ENCODE data around the gene KLRC1. TPM values are rescaled to one million over a fixed set of nuclear protein-coding genes. Genes with fewer than 3 reads are reported as not detected.

KLRC1 gene
- total RNA-seq (2021) (not detected in 3 replicates), Bru-seq, nascent RNA (not detected)
- long read RNA-seq, experiment 1: 0 reads
- long read RNA-seq, experiment 2: 0 reads
- long read RNA-seq, experiment 3: 0 reads

- ATAC-seq (no peak), DNase-seq (ENCODE audit: low spot score) (no peak)
- H3K4me1 Mint-ChIP-seq: peaks cover 16% of the 10 kb centered on the region
- no peak within 1 kb of the TSS for H3K4me3 Mint-ChIP-seq
- ChIA-PET POLR2A (no interaction called here), CTCF (no interaction called here)
- peaks cover 25% of the 10 kb centered on the region for H3K36me3 Mint-ChIP-seq
- no peak within 1 kb of the TSS for H3K27ac Mint-ChIP-seq
- no peaks in the 10 kb centered on the region for H3K27me3 Mint-ChIP-seq (ENCODE audit: low read depth)
- H3K9me3 Mint-ChIP-seq: peaks cover 29% of the 10 kb centered on the region
- no peak for TF ChIP-seq MXD4 (CRISPR knock-in tag; IDR thresholded peaks at IDR 0.05; ENCODE audit: borderline replicate concordance)
- no peak for TF ChIP-seq ELF4 (CRISPR knock-in tag; IDR thresholded peaks at IDR 0.05; ENCODE audit: low read depth)
- no peak for TF ChIP-seq JAZF1 (CRISPR knock-in tag; IDR thresholded peaks at IDR 0.05)
- TF ChIP-seq FOXP4 (CRISPR knock-in tag; IDR thresholded peaks at IDR 0.05): no peak
- no peak for TF ChIP-seq ATF2 (CRISPR knock-in tag; IDR thresholded peaks at IDR 0.05; ENCODE audit: borderline replicate concordance, low read depth)
- TF ChIP-seq KAT7 (CRISPR knock-in tag; IDR thresholded peaks at IDR 0.05; ENCODE audit: borderline replicate concordance): no peak
- no peak for TF ChIP-seq CBFB (CRISPR knock-in tag; IDR thresholded peaks at IDR 0.05; ENCODE audit: low read depth)
- no peak for TF ChIP-seq FOXP1 (CRISPR knock-in tag; IDR thresholded peaks at IDR 0.05; ENCODE audit: borderline replicate concordance)
- TF ChIP-seq IRF1 (CRISPR knock-in tag; IDR thresholded peaks at IDR 0.05): no peak
- TF ChIP-seq ZNF263 (CRISPR knock-in tag; IDR thresholded peaks at IDR 0.05; ENCODE audit: low read depth): no peak
- TF ChIP-seq CTCF (IDR thresholded peaks at IDR 0.05): no peak
- no peak for TF ChIP-seq USF1 (CRISPR knock-in tag; IDR thresholded peaks at IDR 0.05)
- no peak for TF ChIP-seq RORB (CRISPR knock-in tag; IDR thresholded peaks at IDR 0.05)
- TF ChIP-seq ZNF138 (CRISPR knock-in tag; conservative IDR thresholded peaks at IDR 0.05): no peak
These were observed at the start of gene KLRC1 for GRCh38 chr12:10453156-10453555. KLRC1 (minus strand) TSS chr12:10453377; CDS start chr12:10451156, 2,221 bp downstream.

- H3K27ac Mint-ChIP-seq: no peak overlapping the region
- no peaks in the 10 kb centered on the region for H3K4me1 Mint-ChIP-seq
- peaks cover 3% of the 10 kb centered on the region; the same call in 1 of the 2 replicates for H3K9me3 Mint-ChIP-seq
- H3K27me3 Mint-ChIP-seq (ENCODE audit: low read depth): no peaks in the 10 kb centered on the region
- no peak for ATAC-seq
- no peak overlapping the region for H3K4me3 Mint-ChIP-seq
- DNase-seq (ENCODE audit: low spot score): no peak
- POLR2A ChIA-PET: no interaction called here
- CTCF ChIA-PET: no interaction called here
- H3K36me3 Mint-ChIP-seq: no peaks in the 10 kb centered on the region
- TF ChIP-seq ELF4 (CRISPR knock-in tag; IDR thresholded peaks at IDR 0.05; ENCODE audit: low read depth) (no peak), NR3C1 (CRISPR knock-in tag; conservative IDR thresholded peaks at IDR 0.05; ENCODE audit: low read depth) (no peak), NFE2L1 (CRISPR knock-in tag; IDR thresholded peaks at IDR 0.05) (no peak), ZNF532 (CRISPR knock-in tag; IDR thresholded peaks at IDR 0.05; ENCODE audit: borderline replicate concordance) (no peak), PRDM15 (CRISPR knock-in tag; IDR thresholded peaks at IDR 0.05) (no peak), RORB (CRISPR knock-in tag; IDR thresholded peaks at IDR 0.05) (no peak), ZNF232 (CRISPR knock-in tag; IDR thresholded peaks at IDR 0.05) (no peak)
These were observed 47.9 kb upstream of the KLRC1 start for GRCh38 chr12:10501030-10501429.

All from WTC11 (cell line).